Measurements from ENCODE around the gene ZBED5.
"Not testable (repeated sequence)": the region's sequence is repeated elsewhere in the genome, so short reads cannot be mapped to it uniquely, and the experiment has no call there.

Gene ZBED5

GRCh38 chr11:10885703-10886363 lies 28.0 kb upstream of the ZBED5 start:
- no peak overlapping the region for H3K4me3 ChIP-seq
- H3K27ac ChIP-seq, result no peak overlapping the region

- H3K4me3 ChIP-seq, H3K27ac ChIP-seq: not testable (repeated sequence)
These were observed 26.4 kb upstream of the ZBED5 start for GRCh38 chr11:10884292-10884691.

DNA sequence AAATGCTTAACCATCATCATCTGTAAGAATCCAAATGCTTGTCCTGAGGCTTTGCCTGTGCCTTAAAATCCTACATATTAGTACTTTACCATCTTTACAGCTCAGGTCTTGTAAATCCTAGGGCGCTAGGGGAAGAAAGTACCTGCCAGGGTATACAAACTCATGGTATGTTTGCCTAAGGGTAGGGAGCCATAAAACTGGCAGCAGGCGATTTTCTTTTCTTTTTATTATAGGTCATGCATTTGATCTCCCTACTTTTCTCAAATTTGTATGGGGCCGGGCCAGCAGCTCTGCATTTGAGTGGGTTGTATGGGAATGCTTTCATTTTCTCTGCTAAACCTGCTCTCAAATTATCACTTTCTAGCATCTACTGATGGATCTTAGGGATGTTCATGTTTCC lies 24.0 kb upstream of the ZBED5 start:
- H3K4me3 ChIP-seq, result no peak overlapping the region
- H3K27ac ChIP-seq, result no peak overlapping the region

- Histone ChIP-seq H3K27ac (peak overlapping the region in 5 of 21 experiments; percentile 33 to 56 (median 47)), H3K4me3 (no peak overlapping the region)
These were observed 20.8 kb upstream of the ZBED5 start for GRCh38 chr11:10878408-10879214.

DNA sequence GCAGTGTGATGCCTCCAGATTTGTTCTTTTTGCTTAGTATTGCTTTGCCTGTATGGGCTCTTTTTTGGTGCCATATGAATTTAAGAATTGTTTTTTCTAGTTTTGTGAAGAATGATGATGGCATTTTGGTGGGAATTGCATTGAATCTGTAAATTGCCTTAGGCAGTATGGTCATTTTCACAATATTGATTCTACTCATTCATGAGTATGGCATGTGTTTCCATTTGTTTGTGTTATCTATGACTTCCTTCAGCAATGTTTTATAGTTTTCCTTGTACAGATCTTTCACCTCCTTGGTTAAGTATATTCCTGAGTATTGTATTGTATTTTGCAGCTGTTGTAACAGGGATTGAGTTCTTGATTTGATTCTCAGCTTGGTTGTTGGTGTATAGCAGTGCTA lies 18.3 kb upstream of the ZBED5 start:
- H3K4me3 ChIP-seq, result no peak overlapping the region
- no peak overlapping the region for H3K27ac ChIP-seq

DNA sequence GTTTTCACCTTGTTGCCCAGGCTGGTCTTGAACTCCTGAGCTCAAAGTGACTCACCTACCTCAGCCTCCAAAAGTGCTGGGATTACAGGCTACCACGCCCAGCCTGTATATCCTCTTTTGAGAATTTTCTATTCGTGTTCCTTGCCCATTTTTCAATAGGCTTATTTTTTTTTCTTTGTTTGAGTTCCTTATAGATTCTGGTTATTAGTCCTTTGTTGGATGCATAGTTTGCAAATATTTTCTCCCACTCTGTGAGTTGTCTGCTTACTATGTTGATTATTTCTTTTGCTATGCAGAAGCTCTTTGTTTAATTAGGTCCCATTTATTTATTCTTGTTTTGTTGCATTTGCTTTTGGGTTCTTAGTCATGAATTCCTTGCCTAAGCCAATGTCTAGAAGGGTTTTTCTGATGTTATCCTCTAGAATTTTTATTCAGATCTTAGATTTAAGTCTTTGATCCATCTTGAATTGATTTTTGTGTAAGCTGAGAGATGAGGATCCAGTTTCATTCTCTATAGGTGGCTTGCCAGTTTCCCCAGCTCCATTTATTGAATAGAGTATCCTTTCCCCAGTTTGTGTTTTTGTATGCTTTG lies 17.7 kb upstream of the ZBED5 start:
- Histone ChIP-seq H3K27ac (no peak overlapping the region), H3K4me3 (no peak overlapping the region)

DNA sequence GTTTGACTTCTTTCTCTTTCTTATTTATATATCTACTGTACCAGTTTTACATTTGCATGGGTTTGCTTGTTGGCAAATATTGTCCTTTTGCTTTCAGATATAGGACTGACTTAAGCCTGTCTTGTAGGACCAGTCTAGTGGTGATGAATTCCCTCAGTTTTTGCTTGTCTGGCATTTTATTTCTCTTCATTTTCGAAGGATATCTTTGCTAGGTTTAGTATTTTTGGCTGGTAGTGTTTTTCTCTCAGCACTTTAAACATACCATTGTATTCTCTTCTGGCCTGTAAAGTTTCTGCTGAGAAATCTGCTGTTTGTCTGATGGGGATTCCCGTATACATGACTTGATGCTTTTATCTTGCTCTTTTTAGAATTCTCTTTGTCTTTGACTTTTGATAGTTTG lies 14.2 kb upstream of the ZBED5 start:
- Histone ChIP-seq H3K27ac (no peak overlapping the region), H3K4me3 (no peak overlapping the region)

DNA sequence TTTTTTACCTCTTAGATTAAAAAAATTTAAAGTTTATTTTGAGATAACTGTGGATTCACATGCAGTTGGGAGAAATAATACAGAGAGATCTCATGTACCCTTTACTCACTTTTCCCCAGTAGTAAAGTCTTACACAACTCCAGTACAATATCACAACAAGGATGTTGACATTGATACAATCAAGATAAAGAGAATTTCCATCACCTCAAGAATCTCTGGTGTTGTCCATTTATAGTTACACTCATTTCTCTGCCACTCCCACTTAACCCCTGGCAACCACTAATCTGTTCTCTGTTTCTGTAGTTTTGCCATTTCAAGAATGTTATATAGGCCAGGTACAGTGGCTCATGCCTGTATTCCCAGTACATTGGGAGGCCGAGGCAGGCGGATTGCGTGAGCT lies 10.5 kb upstream of the ZBED5 start:
- H3K27ac ChIP-seq, result no peak overlapping the region
- H3K4me3 ChIP-seq, result no peak overlapping the region

GRCh38 chr11:10866893-10867331 lies 9.1 kb upstream of the ZBED5 start:
- peak overlapping the region in 5 of 21 experiments; percentile 2 to 63 (median 20) for H3K27ac ChIP-seq
- H3K4me3 ChIP-seq, result no peak overlapping the region

- Histone ChIP-seq H3K4me3 (no peak overlapping the region), H3K27ac (no peak overlapping the region)
These were observed 8.0 kb upstream of the ZBED5 start for GRCh38 chr11:10865837-10866270.

DNA sequence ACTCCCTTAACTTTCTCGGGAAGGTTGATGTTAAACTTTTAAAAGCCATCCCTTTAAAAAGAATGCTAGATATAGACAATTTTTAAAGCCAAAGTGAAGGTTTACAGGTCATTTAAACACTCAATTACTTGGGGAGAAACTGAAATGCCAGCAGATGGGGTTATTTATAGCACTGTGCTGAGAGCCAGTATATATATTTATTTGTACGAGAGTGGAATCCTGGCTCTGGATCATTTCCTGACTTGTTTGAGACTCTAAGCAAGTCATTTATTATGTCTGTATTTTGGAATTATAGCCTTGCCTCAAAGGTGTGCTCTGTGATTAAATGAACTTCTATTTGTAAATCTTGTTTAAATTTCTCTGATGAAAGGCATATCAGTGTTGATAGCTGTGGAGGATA lies 6.8 kb upstream of the ZBED5 start:
- no peak overlapping the region for H3K4me3 ChIP-seq
- peak overlapping the region in 1 of 21 experiments; percentile 31 for H3K27ac ChIP-seq

GRCh38 chr11:10862446-10862845 lies 4.6 kb upstream of the ZBED5 start:
- H3K4me3 ChIP-seq, result no peak overlapping the region
- no peak overlapping the region for H3K27ac ChIP-seq

GRCh38 chr11:10861799-10862198 lies 3.9 kb upstream of the ZBED5 start:
- no peak overlapping the region for H3K4me3 ChIP-seq
- H3K27ac ChIP-seq, result no peak overlapping the region

DNA sequence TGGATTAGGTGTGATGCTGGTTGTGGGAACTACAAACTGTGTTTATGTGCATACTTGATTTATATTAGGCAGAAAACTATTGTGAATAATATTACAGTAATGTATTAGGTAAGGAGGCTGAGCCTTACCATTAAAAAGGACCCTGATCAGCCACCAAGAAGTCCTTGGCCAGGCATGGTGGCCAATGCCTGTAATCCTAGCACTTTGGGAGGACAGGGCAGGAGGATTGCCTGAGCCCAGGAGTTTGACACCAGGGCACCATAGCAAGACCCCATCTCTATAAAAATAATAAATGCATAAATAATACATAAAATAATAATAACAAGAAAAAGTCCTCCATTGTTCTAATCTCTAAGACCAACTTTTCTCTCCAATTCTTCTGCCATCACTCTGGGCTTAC lies 3.2 kb upstream of the ZBED5 start:
- Histone ChIP-seq H3K27ac (no peak overlapping the region), H3K4me3 (no peak overlapping the region)

DNA sequence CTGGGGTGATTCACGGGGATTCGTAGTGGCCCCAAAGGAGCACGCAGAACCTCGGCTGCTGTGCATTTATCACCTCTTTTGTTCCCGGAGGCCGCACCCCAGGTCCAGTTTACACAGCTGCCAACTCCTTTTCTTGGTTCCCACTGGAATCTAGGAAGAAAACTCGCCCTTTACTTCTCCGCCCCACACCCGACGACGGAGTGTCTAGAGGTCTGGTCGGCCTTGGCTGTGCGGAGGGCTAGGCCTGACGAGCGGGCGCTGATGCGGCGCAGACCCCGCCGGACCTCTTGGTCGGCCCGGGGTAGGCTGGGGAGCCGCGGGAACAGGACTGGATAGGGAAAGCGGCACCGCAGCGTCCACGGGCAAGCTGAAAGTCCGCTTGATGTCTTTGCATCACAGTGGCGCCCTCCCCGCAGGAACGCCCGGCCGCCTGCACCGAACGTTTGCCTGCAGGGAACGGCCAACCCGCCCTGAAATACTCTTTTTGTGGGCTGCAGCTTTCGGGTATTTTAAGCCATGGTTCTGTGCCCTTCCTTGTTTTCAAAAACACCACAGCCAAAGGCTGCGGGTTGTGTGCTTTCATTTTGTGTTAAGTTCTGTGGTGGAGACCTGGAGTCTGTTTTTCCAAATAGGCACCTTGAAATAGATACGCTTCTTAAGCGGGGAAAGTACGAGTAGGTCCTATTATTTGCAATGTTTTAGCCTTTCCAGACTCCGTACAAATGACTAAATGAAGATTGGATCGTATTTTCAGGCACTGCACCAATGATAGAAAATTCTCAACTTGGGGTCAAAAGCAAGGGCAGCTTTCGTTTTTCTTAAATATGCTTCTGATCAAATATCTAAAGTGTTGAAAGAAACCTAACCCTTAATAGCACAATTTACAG lies 829 bp upstream of the ZBED5 start:
- H3K4me3 ChIP-seq, result peak overlapping the region; percentile 54 to 88 (median 75)
- H3K27ac ChIP-seq, result peak overlapping the region; percentile 86 to 98 (median 95)

DNA sequence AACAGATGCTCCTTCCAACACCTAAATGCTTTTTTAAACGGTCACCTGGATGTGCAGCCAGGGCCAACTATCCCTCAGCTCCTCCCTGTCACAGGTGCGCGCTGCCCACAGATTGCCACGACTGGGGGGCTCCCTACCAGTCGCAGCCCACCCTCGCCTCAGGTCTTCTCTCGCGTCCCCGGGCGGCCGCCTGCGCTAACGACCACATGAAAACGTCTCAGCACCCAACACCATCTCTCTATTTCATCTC lies 469 bp downstream of the ZBED5 start:
- H3K4me3 ChIP-seq, result peak overlapping the region; percentile 54 to 88 (median 75)
- peak overlapping the region; percentile 86 to 98 (median 95) for H3K27ac ChIP-seq

DNA sequence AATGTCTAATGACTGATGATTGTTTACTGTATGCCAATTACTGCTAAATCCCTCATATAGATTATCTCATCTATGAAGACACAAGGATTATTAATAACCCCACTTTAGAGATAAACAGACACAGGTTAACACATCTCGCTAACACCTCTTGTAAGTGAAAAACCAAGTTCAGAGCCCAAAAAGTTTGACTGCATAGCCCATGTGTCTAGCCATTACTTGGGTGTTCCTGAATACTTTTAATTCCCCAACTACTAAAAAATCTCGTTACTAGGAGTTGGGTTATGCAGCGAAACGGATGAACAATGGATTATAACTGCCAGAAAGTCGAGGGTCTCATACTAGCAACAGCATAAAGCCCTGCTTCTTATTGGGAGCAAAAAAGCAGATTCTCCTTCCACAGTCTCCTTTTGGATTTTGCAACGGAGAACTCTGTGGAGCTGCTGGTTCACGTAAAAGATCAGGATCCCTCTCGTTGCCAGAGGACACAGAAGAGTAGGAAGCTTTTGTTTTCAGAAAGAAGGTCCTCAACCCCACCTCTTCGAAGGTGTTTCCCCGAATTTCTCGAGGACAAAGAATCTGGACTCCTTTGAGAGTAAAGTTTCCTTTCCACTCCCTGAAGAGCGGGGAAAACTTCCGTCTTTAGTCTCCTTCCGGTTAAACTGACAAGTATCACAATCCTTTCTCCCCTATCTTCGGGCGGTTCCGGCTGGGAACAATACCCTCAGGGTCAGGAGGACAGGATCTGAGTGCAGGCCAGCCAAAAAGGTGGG lies 979 bp downstream of the ZBED5 start:
- H3K27ac ChIP-seq, result peak overlapping the region; percentile 86 to 98 (median 95)
- peak overlapping the region; percentile 54 to 88 (median 75) for H3K4me3 ChIP-seq

GRCh38 chr11:10855295-10855694 lies 2.6 kb downstream of the ZBED5 start:
- H3K4me3 ChIP-seq, result no peak overlapping the region
- no peak overlapping the region for H3K27ac ChIP-seq

Data from skin epidermis (tissue), 12 donors.